AG09309 (cell line): ENCODE results near the gene IKBKE.

ENCODE experiments used
- DNase-seq: peaks from one replicate; pipeline ENCODE4 v3.0.0-alpha.2; 2010; ENCODE audit warnings: low read depth
- H3K4me3 ChIP-seq: 2 replicates; pipeline ENCODE4 v1.5.1; 2011; ENCODE audit warnings: mild to moderate bottlenecking, low read depth, low read length, moderate library complexity; ENCODE audit not compliant: control insufficient read depth
- TF ChIP-seq, protein P1 (sequence below): IDR thresholded peaks from 2 replicates; pipeline ENCODE4 v1.5.1; 2011; ENCODE audit warnings: mild to moderate bottlenecking, low read depth, low read length, inconsistent platforms; ENCODE audit not compliant: insufficient read depth, control insufficient read depth; ENCODE audit errors: missing control alignments

IKBKE gene

DNA sequence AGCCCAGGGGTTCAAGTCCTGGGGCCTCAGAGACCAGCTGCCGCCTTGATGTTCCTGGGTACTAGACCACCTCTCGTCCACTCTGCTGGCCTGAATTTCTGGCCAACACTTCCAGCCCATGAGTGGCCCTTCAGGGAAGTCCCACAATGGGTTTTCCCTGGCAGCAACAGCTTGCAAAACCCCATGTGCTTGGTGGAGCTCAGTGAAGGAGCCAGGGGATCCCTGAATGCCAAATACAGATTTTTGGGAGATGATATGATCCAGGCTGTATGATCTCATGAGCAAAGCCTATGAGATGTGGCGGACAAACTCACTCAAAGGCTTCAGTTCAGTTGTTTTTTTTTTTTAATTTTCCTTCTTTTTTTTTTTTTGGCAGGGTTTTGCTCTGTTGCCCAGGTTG, 27.5 kb downstream of the IKBKE start:
- no peak for DNase-seq
- TF ChIP-seq, protein P1, sequence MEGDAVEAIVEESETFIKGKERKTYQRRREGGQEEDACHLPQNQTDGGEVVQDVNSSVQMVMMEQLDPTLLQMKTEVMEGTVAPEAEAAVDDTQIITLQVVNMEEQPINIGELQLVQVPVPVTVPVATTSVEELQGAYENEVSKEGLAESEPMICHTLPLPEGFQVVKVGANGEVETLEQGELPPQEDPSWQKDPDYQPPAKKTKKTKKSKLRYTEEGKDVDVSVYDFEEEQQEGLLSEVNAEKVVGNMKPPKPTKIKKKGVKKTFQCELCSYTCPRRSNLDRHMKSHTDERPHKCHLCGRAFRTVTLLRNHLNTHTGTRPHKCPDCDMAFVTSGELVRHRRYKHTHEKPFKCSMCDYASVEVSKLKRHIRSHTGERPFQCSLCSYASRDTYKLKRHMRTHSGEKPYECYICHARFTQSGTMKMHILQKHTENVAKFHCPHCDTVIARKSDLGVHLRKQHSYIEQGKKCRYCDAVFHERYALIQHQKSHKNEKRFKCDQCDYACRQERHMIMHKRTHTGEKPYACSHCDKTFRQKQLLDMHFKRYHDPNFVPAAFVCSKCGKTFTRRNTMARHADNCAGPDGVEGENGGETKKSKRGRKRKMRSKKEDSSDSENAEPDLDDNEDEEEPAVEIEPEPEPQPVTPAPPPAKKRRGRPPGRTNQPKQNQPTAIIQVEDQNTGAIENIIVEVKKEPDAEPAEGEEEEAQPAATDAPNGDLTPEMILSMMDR: no peak
- H3K4me3 ChIP-seq: no peak overlapping the region

DNA sequence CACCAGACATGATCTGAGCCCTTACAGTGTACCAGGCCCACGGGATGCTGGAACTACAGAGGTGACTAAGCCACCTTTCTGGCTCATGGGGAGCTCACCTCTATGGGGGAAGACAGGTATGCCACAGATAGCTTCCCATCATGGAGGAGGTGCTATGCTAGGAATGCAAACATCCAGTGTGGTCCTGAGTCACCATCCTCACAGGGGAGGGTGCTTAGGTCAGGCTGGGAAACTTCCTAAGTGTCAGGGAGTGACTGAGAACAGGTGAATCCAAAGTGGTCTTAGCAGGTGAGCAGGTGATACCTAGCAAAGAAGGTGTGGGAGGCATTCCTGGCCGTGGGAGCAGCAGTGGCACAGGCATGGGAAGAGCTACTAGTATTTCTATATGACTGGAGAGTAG, 28.4 kb downstream of the IKBKE start:
- TF ChIP-seq, protein P1: no peak
- no peak for DNase-seq

DNA sequence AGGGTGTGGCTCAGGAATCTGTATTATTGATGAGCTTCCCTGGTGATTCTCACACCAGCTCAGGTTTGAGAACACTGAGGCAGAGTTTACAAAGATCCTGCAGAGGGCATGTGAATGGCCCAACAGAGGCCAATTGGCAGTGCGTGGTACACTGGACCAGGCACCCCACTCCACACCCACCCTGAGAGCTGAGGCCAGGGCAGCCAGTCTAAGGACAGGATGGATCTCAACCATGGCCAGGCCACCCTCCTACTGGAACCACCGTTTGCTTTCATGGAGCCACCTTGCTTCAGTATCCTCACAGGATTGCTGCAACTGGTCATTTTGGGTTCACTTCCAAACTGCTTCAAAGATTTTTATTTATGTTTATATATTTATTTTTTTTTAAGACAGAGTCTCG, 29.8 kb downstream of the IKBKE start:
- TF ChIP-seq, protein P1: no peak
- H3K4me3 ChIP-seq: no peak overlapping the region
- DNase-seq: no peak

More for the DNA sequence above, 28.4 kb downstream of the IKBKE start:
- H3K4me3 ChIP-seq: no peak overlapping the region

DNA sequence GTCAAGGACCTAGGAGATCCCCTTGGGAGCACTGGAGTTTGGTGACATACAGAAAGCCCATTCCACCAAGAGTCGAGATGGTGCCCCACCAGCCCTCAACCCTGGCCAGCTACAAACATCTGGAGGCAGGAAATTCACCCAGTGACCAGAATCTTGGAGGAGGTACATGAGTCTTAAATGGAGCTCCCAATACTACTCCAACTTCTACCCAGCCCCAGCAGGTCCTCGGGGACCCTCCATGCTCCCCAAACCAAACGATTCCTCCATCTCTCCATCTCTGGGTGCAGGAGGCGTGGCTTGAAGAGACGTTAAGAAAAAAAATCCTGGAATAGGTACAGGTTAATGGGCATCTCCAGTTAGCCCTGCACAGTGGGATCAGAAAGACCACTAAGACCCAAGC, 31.6 kb downstream of the IKBKE start:
- TF ChIP-seq, protein P1: no peak
- no peak overlapping the region for H3K4me3 ChIP-seq
- DNase-seq: no peak

DNA sequence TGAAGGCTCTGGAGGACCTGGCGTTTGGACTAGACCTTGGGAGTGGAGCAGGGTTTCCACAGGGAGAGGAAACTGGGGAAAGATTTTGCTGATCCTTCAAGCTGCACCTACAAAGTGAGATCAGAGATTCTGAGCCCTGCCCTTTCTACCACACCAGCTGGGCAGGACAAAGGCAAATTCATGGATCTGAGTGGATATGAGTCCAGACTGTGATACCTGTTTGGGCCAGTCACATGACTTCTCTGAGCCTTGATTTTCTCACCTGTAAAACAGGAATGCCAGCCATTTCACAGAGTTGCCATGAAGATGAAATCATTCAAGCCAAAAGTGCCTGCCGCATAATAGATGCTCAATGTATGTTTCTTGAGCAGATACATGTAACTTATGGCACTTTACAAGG, 32.1 kb downstream of the IKBKE start:
- TF ChIP-seq, protein P1: no peak
- H3K4me3 ChIP-seq: no peak overlapping the region
- no peak for DNase-seq

DNA sequence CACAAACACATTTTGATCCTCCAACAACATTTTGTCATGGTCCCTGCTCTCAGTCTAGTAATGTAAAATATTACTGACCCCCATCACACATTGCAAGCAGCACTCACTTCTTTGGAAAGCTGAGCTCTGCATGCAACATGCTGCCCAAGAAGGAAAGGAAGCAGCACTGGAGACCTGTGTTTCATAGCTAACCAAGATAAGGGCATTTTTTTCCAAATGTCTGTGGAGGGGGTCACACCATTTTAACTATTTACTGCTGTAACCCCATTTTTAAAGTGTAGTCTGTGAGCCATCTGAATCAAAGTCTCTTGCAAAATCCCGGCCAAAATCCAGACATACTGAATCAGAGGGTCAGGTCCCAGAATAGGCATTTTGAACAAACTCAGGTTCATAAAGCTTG, 32.5 kb downstream of the IKBKE start:
- no peak overlapping the region for H3K4me3 ChIP-seq
- DNase-seq: peak; percentile 52
- TF ChIP-seq, protein P1: no peak
